ENCODE results near the gene MAGEB17.

The MAGEB17 gene

DNA sequence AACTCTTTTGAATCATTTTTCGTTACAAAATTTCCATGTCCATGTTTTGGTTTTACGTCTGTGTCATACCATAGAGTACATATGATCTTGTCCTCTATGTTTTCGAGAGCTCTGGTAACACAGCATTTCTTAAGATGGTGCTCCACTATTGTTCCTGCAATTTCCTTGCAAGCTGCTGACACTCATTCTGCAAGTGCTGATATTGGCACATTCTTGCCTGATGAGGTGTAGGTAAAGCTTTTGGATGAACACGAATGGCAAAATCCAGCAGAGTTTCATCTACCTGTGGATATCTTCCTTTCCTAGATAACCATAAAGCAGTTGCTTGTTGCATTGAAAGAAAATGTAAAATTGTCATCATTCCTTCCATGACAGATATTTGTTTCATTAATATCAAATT lies 41.3 kb downstream of the MAGEB17 start:
- DNase-seq (ENCODE audit: insufficient read length, low spot score) (no peak), FAIRE-seq (no peak)
- TF ChIP-seq POLR2A (IDR thresholded peaks at IDR 0.05; ENCODE audit: low read depth, low read length): no peak

DNA sequence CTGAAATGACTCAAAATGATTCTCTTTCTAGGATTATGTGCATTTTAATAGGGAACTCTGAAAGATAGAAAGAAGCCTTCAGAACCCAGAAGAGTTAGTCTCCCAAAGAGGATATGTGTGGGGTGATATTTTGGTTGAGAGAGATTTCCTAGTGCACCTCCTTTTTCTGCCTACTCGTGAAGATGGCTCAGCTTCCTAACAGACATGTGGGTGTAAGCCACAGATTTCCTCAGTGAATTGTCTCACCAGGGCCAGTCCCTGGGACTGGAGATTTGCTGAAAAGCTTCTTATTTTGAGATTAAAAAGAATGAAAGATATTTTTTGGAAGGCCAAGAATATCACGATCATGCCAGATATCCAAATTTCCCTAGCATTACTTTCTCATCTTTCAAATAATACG lies 42.8 kb downstream of the MAGEB17 start:
- DNase-seq (ENCODE audit: insufficient read length, low spot score): no peak
- no peak for TF ChIP-seq POLR2A (IDR thresholded peaks at IDR 0.05; ENCODE audit: low read depth, low read length)
- no peak for FAIRE-seq

DNA sequence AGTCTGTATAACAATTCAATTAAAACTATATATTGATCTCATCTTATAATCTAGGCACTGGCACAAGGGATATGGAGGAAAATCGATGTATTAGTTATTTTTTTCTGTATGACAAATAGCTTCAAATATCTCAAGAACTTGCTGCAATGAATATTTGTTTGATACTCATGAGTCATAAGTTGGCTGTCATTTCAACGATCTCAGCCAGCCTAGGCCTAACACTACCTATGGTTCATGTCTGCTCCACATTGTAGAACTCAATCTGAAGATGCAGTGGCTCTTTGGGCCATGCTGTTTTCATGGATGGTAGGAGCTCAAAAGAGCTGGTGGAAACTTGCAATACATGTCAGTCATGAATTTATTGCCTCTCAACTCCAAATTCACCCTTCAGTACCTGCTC lies 44.7 kb downstream of the MAGEB17 start:
- FAIRE-seq: no peak
- TF ChIP-seq POLR2A (IDR thresholded peaks at IDR 0.05; ENCODE audit: low read depth, low read length): no peak
- no peak for DNase-seq (ENCODE audit: insufficient read length, low spot score)

DNA sequence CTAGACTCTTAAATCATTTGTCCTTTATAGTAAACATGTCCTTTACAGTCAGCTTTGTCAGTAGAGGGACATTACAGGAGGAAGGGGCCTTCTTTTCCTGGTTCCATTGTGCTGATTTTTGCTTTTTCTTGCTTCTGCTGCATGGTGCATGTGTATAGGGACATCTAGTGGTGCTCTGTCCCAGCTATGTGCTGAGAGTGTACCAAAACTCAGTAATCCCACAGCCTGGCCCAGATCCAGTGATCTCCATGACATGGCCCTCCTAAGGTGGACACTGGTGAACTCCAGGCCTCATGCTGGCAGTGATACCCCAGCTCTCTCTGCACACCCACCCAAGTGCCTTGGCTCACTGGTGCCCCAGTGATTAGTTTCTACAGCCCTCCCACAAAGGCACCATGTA lies 45.2 kb downstream of the MAGEB17 start:
- TF ChIP-seq POLR2A (IDR thresholded peaks at IDR 0.05; ENCODE audit: low read depth, low read length): no peak
- DNase-seq (ENCODE audit: insufficient read length, low spot score) (no peak), FAIRE-seq (no peak)

DNA sequence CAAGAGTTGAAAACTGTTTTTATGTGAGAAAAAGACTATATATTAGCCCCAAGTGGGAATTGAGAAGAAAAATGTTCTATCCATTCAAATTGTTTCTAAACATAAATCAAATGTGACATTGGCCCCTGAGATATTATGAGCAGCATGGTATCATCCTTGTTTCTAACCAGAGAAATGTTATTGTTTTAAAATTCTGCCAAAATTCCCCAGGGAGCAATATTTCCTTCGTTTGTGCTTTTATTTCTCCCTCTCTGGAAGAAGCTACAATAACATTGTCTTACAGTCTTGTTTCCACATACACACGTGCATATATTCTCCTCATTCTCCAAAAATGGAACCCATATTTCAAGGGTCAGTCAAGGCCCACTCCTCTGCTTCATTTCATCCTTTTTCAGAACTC lies 46.7 kb downstream of the MAGEB17 start:
- DNase-seq (ENCODE audit: insufficient read length, low spot score): no peak
- TF ChIP-seq POLR2A (IDR thresholded peaks at IDR 0.05; ENCODE audit: low read depth, low read length): no peak
- no peak for FAIRE-seq

DNA sequence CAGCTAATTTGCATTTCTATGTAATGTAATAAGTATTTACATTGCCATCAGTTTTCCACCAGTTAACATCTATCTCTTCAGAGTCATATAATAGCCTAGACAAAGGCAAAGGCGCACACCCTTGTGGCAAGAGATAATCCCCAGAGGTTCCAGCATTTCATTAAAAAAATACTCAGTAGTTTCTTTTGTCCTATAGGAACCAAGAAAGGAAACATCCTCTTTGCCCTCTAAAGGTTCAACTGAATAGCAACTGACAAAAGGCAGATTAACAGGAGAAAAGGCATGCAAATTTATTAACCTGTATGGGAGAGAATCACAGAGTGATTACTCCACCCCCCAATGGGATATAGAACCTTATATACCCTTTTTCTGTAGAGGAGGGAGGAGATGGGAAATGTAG lies 48.4 kb downstream of the MAGEB17 start:
- DNase-seq (ENCODE audit: insufficient read length, low spot score) (no peak), FAIRE-seq (no peak)
- no peak for TF ChIP-seq POLR2A (IDR thresholded peaks at IDR 0.05; ENCODE audit: low read depth, low read length)

Measured in H54 (cell line).